Stimulated activated CD4-positive, alpha-beta T cell treated with anti-CD3 and anti-CD28 coated beads, TNF-alpha, amount 100 ng/mL, for 1 hour (primary cell): ENCODE measurements around the gene PHACTR4.
"Not testable (repeated sequence)": the region's sequence is repeated elsewhere in the genome, so short reads cannot be mapped to it uniquely, and the experiment has no call there.

ENCODE experiments used
- DNase-seq, 3 donors: peaks; one replicate each; pipeline ENCODE4 v3.0.0-alpha.2; 2020; ENCODE audit warnings: low read depth in 3 of 3, low spot score in 1 of 3

The PHACTR4 gene

DNA sequence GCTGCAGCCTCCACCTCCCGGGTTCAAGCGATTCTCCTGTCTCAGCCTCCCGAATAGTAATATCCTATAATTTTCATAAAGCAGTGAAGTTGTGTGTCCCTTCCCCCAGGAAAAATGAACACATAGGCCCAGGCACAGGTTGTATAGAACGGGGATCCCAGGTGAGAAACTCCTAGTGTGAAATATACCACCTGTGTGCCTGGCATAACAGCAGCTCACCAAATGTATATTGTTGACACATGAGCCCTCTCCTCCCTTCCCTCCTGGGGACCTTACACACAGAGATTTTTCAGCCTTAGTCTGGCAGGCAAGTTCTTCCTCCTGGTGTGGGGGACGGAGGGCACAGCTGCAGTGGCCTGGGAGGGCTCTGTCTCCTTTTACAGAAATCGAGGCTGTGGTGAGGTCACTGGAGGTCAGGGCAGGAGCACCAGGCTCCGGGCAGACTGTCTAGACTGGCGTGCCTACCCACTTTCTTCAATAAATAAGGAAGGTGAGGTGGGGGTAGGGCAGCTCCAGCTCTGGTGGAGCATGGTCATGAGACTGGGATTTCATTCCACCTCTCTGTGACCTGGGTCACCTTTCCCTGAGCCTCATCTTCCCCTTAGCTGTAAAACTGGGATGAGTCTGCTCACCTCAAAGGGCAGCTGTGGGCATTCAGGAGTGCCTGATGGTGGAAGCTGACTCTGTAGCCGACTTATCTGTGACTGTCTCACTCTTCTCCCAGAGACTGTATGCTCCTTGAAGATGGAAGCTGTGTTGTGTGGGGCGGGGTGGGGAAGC is 150.6 kb downstream of the PHACTR4 start:
- no peak for DNase-seq

DNA sequence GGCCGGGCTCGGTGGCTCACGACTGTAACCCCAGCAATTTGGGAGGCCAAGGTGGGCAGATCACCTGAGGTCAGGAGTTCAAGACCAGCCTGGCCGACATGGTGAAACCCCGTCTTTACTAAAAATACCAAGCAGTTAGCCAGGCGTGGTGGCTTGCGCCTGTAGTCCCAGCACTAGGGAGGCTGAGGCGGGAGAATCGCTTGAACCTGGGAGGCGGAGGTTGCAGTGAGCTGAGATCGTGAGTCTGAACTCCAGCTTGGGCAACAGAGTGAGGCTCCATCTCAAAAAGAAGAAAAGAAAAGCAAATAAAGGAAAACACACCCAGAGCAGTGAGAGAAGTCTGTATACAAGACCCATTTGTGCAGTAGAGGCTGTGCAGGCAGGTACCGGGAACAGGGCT is 151.3 kb downstream of the PHACTR4 start:
- not testable (repeated sequence) for DNase-seq

DNA sequence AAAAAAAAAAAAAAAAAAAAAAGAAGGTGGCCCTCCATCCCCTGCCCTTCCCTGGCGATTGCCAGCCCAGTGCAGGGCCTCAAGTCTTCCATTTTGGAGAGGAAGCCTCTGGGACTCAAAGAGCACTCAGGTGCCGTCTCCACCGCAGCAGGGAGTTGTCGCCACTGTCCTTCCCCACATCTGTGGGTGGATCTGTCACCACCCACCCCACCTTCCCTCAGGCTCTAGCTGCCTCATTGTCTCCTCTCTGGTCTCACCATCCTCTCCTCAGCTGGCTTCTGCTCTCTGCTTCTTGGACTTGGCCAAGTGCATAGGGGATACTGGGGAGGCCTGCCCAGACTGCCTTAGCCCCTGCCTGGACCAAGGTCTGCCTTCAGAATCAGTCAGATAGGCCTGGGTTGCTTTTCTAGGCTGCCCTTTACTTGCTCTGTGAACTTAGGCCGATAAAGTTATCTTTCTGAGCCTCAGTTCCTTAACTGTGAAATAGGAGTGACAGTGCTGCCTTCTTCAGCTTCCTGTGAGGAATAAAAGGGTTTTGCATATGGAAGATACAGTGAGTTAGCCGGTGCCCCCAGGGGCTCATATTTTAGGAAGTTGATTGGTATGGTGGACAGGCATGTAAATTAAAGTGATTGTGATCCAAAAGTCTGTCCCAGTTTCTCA is 152.1 kb downstream of the PHACTR4 start:
- DNase-seq = no peak

DNA sequence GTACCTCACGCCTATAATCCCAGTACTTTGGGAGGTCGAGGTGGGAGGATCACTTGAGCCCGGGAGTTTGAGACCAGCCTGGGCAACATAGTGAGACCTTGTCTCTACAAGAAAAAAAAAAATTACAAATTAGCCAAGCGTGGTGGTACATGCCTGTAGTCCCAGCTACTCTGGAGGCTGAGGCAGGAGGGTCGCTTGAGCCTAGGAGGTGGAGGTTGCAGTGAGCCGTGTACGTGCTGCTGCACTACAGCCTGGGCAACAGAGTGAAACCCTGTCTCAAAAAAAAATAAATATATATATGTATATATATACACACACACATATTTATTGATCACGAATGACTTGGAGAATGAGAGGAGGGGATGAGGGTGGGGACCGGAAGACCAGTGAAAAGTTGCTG is 153.0 kb downstream of the PHACTR4 start:
- DNase-seq = not testable (repeated sequence)

DNA sequence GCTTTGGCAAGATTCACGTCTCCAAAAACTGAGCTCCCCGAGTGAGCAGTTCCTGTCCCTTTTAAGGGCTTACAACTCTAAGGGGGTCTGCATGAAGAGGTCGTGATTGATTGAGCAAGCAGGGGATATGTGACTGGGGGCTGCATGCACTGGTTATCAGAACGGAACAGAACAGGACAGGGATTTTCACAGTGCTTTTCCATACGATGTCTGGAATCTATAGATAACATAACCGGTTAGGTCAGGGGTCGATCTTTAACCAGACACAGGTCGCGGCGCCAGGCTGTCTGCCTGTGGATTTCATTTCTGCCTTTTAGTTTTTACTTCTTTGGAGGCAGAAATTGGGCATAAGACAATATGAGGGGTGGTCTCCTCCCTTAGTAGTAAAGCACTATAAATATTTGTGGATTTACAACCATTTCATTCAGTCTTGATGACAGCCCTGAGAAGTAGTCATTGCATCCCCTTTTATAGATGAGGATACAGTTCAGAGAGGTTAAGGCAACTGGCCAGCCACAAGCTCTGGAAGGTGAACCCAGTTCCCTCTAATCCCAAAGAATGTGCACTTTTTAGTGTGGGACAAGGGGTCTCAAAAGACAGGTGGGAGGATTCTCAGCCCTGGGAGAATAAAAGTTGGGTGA is 155.6 kb downstream of the PHACTR4 start:
- DNase-seq = not testable (repeated sequence)

DNA sequence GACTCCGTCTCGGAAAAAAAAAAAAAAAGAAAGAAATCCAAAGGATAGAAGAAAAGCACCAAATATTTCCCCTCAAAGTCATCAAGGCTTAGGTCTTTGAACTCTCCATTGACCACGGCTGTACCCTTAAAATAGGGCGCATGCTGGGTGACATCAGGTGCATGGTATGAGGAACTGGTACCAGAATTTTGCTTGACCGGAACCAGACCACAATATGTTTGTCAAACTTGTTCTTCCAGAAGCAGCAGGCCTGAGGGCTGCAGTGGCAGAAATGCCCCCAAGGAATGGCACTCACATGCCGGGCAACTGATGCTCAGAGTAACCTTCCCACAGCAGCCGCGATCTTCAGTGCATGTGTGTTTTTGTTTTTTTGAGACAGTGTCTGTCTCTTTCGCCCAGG is 157.3 kb downstream of the PHACTR4 start:
- DNase-seq = no peak

DNA sequence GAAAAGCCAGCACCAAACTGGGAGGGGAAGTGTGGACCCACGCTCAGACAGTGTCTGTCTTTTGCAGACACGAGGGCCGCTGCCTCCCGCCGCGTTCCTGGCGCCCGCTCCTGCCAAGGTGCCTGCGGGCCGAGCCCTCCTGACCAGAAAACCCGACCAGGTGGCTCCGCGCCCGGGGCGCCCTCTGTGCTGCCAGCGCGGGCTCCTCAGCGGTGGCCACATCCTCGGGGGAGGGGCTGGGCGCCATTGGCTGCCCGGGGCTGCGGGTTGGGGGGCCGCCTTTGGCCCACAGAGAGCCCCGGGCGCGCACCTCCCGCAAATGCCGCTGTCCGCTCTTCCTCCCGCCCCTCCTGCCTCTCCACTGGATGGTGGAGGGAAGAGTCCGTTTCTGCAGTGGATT is 160.9 kb downstream of the PHACTR4 start:
- DNase-seq = no peak

DNA sequence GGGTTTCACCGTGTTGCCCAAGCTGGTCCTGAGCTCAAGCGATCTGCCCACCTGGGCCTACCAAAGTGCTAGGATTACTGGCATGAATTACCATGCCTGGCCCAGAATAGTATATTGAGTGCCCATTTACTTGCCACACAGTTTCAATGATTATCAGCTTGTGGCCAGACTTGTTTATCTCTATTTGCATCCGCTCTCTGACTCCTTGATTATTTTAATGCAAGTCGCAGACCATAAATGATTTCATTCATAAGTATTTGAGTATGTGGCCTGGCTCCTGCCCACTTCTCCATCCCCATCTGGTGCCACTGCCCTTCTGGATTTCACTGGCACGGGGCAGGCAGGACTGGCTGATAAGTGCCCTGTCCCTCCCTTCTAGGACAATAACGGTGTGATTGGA is 165.1 kb downstream of the PHACTR4 start:
- no peak for DNase-seq

DNA sequence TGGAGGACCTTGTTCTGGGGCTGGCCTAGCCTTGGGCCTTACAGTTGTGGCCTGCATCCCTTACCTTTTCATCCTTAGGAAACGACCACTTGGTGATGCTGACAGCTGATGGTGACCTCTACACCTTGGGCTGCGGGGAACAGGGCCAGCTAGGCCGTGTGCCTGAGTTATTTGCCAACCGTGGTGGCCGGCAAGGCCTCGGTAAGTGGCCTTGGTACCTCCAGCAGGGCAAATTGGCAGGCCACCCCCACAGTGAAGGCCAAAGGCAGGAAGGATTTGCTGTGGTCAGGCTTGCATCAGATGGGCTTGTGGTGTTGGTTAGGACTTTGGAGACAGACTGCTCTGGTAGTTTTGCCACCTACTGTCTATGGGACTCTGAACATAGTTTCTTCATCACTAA is 165.6 kb downstream of the PHACTR4 start:
- no peak for DNase-seq

DNA sequence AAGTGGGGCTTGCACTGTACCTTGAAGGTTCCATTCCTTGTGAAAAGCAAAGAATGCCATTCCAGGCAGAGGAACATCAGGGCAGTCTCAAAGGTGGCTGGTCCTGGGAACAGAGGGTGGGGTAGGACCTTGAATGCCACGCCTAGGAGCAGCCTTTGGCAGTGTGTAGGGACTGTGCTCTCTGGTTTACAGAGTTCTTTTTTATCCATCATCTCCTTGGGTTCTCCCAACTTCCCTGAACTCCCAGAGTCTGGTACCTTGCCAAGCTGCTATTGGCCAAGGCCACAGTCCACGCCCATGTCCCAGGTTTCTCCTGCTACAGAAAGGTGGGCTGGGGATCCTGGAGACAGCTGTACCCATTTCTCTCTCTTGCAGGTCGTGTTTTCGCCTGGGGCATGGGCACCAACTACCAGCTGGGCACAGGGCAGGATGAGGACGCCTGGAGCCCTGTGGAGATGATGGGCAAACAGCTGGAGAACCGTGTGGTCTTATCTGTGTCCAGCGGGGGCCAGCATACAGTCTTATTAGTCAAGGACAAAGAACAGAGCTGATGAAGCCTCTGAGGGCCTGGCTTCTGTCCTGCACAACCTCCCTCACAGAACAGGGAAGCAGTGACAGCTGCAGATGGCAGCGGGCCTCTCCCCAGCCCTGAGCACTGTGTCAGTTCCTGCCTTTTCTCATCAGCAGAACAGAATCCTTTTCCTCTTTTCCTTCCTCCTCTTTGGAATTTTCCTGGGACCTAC is 168.1 kb downstream of the PHACTR4 start:
- DNase-seq = no peak

DNA sequence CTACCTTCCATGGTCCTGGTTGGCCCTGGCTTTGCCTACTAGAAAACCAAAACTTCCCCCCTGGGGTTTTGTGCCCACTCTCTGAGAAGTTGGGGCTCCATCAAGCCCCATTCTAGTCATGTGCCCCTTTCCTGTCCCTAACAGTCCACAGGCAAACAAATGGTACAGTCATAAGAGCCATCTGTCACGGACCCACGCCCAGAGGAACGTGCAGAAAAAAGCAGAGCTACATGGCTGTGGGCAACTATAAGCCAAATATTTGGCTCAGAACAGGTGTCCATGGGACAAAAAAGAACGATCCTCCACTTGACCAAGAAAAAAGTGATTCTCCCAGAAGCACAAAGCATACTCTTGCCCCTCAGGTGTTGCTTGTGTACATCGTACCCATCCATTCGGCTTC is 168.7 kb downstream of the PHACTR4 start:
- DNase-seq = no peak

DNA sequence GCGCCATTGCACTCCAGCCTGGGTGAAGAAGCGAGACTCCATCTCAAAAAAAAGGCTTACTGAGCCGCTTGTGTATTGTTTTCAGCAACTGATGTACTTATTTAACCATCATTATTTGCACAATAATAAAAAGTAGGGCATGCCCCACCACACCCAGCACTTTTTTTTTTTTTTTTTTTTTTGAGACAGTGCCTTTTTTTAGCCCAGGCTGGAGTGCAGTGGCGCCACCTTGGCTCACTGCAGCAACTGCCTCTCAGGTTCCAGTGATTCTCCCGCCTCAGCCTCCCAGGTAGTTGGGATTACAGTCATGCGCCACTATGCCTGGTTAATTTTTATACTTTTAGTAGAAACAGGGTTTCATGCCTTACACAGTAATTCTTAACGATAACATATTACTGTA is 171.1 kb downstream of the PHACTR4 start:
- no peak for DNase-seq

DNA sequence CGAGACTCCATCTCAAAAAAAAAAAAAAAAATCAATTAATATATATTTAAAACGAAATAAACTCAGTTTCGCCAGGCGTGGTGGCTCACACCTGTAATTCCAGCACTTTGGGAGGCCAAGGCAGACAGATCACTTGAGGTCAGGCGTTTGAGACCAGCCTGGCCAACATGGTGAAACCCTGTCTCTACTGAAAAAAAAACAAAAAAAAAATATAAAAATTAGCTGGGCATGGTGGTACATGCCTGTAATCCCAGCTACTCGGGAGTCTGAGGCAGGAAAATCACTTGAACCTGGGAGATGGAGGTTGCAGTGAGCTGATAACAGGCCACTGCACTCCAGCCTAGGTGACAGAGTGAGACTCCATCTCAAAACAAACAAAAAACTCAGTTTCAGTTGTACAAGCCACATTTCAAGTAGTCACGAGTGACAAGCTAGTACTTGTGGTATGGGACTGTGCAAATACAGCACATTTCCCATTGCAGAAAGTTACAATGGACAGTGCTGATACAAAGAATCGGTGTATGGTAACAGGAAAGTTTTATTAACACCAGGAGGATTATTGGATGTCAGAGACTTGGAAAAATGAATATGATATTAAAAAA is 172.0 kb downstream of the PHACTR4 start:
- not testable (repeated sequence) for DNase-seq

DNA sequence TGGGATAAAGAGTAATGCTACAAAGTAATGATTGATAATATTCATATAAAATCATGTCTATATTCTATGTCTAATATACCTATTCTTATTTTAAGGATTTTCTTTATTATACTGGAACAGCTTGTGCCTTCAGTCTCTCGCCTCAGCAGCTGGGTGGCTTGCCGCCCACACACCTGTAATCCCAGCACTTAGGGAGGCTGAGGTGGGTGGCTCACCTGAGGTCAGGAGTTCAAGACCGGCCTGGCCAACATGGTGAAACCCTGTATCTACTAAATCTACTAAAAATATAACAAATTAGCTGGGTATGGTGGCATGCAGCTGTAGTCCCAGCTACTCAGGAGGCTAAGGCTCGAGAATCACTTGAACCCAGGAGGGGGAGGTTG is 175.7 kb downstream of the PHACTR4 start:
- no peak for DNase-seq

DNA sequence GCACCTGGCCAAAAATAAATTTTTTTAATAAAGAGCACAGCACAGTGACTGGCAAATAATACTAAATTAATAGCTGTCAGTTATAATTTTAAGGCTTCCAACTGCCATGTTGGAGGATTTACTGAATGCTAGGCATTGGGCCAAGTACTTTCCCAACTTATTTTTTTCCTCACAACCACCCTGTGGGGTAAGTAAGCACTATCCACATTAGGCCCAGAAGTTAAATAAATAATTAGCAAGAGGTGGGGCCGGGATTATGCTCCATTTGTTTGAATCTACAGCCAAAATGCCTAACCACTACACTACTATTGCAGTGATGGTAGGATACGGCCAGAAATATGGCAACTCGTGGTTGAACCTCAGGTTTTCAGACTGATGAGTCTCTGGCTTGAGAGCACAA is 178.8 kb downstream of the PHACTR4 start:
- DNase-seq = no peak
